ENCODE measurements around the gene THOP1. TPM values are rescaled to one million over a fixed set of nuclear protein-coding genes. Genes with fewer than 3 reads are reported as not detected.

Gene THOP1
- polyA plus RNA-seq, 4 donors: 41.4 to 62.6 (median 42.7) TPM

DNA sequence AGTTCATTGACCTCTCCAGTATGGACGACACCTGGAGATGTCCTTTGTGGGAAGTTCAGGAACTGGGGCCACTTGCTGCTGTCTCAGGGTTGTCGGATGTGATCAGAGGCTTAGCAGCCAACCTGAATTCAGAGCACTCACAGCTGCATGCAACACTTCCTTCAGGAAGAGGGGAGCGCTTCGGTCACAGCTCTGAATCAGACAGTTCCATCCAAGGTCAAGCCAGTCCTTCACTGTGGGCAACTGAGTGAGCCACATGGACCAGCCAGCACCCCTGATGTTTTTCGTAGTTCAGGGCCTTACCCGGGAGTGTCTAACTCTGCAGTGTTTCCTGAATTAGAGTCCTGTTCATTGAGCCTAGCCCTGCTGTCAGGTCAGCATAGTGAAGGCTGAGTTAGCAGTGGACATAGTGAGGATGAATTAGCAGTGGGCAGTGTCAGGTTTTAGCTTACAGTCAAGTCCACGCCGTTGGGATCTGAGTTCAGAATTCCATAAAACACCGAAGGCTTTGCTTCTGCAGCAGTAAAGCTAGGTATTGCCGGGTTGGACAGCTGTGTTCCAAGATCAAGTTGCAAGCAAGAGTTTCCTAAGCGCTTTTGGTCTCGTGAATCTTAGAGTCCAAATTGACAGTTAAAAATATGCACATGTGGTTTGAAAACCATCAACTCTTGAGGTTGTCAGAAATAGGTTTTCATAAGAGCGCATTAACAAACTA, 61.0 kb downstream of the THOP1 start:
- no peak for DNase-seq (ENCODE audit: low read depth in 4 of 4, low spot score in 3 of 4)

DNA sequence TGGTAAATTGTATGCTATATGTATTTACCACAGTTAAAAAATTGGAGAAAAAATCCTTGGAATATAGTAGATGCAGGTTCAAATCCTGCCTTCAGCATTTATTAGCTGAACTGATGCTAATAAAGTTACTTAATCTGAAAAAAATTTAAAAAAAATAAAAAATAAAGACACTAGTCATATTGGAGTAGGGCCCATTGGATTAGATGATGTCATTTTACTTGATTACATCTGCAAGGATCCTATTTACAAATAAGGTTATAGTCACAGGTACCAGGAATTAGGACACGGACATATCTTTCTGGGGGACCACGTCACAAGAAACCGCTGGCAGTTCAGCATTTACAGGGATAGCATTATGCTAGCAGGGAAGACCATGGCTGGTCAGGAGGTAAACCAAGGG, 62.2 kb downstream of the THOP1 start:
- DNase-seq (ENCODE audit: low read depth in 4 of 4, low spot score in 3 of 4): no peak

DNA sequence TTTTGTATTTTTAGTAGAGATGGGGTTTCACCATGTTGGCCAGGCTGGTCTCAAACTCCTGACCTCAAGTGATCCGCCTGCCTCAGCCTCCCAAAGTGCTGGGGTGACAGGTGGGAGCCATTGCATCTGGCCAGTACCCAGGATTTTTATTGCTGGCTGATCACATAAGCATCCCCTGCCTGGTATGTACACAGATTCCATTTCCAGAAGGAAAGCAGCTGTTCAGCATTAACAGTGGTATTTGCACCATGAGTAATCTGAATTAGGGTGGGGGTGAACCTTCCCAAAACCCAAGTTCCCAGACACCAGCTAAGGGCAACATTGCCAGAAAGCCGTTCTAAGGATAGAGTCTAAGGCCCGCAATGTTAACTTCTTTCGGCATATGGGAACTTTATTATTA, 63.3 kb downstream of the THOP1 start:
- DNase-seq (ENCODE audit: low read depth in 4 of 4, low spot score in 3 of 4): no peak

DNA sequence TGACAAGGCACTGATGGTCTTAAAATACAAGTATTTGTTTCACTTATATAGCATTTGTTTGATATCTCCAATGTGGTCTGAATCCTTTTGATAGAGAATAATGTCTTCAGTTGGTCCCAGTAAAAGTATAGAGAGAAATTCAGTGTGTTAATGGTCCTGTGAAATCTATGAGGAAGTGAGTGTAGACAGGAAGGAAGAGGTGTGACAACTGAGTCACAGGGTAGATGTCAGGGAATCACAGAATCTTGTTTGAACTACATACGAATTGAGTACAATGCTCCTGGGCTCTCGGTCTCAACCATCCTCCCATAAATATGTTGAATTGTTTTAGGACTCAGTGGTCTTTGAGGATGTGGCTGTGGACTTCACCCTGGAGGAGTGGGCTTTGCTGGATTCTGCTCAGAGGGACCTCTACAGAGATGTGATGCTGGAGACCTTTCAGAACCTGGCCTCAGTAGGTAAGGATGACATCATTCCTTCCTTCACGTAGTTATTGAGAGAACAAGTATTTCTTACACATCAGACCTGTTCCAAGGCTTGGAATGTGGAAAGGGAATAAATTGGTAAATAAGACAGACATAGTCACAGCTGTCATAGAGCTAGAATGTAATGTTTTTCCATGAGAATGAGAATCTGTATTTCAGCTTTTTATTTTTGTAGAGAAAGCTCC, 65.1 kb downstream of the THOP1 start:
- DNase-seq (ENCODE audit: low read depth in 4 of 4, low spot score in 3 of 4): no peak

DNA sequence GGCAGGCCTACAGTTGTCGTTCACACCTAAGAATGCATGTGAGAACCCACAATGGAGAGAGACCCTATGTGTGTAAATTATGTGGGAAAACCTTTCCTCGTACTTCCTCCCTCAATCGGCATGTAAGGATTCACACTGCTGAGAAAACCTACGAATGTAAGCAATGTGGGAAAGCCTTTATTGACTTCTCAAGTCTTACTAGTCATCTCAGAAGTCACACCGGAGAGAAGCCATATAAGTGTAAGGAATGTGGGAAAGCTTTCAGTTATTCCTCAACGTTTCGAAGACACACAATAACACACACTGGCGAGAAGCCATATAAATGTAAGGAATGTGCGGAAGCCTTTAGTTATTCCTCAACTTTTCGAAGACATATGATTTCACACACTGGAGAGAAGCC, 67.3 kb downstream of the THOP1 start:
- DNase-seq (ENCODE audit: low read depth in 4 of 4, low spot score in 3 of 4): no peak

DNA sequence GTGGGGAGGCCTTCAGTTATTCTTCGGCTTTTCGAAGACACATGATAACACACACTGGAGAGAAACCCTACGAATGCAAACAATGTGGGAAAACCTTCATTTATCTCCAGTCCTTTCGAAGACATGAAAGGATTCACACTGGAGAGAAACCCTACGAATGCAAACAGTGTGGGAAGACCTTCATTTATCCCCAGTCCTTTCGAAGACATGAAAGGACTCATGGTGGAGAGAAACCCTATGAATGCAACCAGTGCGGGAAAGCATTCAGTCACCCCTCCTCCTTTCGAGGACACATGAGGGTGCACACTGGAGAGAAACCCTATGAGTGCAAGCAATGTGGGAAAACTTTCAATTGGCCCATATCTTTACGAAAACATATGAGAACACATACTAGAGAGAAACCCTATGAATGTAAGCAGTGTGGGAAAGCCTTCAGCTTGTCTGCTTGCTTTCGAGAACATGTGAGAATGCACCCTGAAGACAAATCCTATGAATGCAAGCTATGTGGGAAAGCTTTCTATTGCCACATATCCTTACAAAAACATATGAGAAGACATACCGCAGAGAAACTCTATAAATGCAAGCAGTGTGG, 67.8 kb downstream of the THOP1 start:
- DNase-seq (ENCODE audit: low read depth in 4 of 4, low spot score in 3 of 4): no peak

DNA sequence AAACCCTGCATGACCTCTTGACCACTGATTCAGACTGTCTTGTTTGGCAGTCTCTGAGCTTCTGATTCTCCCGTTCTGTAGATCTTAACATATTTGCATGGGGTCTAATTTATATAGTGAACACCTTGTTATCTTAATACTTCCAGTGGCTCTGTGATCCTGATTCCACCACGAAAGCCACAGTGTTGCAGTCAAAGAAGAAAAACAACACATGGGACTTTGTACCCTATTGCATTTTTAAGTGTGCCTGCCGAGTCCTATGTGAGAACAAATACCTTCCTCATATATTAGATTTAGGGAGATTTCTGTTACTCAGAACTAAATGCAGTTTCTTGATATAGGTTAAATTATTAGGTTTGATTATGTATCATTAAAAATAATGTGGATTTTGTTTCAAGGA, 69.5 kb downstream of the THOP1 start:
- no peak for DNase-seq (ENCODE audit: low read depth in 4 of 4, low spot score in 3 of 4)

DNA sequence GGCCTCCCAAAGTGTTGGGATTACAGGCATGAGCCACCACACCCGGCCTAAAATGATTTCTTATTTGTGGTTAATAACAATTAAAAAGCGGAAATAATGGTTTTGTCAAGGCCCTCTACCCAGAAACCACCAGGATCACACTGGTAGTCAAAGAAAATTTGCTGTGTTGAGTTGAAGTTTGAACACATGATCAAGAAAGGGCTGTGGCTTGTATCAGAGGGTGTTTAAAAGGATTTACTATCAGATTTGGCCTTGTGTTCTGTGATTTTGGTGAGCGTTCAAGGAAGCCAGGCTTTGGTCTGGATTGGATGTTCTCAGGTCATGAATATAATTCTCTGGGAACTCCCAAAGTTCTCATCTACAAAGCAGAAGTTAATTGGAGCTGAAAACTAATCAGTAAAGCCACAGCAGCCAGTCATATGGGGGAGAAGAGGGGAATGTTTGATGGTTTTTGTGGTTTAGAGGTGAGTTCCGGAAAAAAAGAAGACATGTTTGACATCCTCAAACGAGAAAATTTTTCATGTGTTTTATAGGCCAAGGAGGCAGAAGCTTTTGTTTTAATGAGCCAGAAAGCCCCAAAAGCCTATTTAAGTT, 71.3 kb downstream of the THOP1 start:
- no peak for DNase-seq (ENCODE audit: low read depth in 4 of 4, low spot score in 3 of 4)

DNA sequence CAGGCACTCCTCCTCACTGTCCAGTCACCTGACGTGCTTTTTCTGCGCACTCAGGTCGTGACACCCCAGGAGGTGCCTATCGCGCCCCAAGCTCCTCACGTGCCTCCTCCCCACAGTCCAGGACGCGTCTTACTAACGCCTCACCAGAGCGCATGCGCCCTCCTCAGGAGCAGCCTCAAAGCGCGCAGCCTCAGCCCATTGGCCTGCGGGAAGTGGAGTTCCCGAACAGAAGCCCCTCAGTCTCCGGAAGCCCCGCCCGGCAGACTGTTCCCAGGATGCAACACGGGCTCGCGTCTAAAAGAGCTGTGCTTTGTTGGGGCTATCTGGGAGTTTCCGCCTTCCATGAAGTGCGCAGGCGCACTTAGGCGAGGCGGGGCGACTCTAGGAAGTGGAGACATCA, 73.6 kb downstream of the THOP1 start:
- DNase-seq (ENCODE audit: low read depth in 4 of 4, low spot score in 3 of 4): no peak

DNA sequence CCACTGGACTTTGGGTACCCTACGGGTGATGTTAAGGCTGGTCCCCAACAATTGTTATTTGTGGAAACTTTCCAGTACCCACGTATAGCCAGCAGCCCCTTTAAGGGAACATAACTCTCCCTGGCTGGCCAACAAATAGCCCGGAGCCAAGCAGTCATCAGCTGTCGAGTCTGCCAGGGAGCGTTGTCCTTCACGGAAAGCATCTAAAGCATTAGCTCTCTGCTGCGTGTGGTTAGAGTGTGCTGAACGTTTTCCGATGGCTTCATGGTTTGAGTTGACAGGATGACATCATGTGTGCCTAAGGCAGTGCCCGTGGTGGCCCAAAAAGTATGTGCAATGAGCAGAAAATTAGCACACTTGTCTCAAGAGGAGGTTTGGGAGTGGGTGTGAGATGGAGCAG, 78.5 kb downstream of the THOP1 start:
- DNase-seq (ENCODE audit: low read depth in 4 of 4, low spot score in 3 of 4): no peak

Other genes with a start within 250 kb of the THOP1 start
- 1 to 10 TPM; 5.6 to 6.8 (median 6.3) TPM for gene GNG7, start 82.8 kb upstream of the THOP1 start, polyA plus RNA-seq (ENCODE audit: insufficient read length in 4 of 4)
- 1 to 10 TPM; 2.6 to 3.6 (median 3.1) TPM for gene DIRAS1, start 64.1 kb upstream of the THOP1 start, polyA plus RNA-seq (ENCODE audit: insufficient read length in 4 of 4)
- 10 to 100 TPM; 31.9 to 37.9 (median 34.8) TPM for gene SLC39A3, start 45.5 kb upstream of the THOP1 start, polyA plus RNA-seq (ENCODE audit: insufficient read length in 4 of 4)
- gene SGTA, start 2.2 kb upstream of the THOP1 start, polyA plus RNA-seq (ENCODE audit: insufficient read length in 4 of 4): 10 to 100 TPM; 50.9 to 71.0 (median 53.3) TPM
- 10 to 100 TPM in 1 of 4 donors, 1 to 10 TPM in 3; 8.8 to 10.2 (median 9.3) TPM for gene ZNF554, start 34.4 kb downstream of the THOP1 start, polyA plus RNA-seq (ENCODE audit: insufficient read length in 4 of 4)
- 10 to 100 TPM; 12.1 to 16.4 (median 13.9) TPM for gene ZNF555, start 56.0 kb downstream of the THOP1 start, polyA plus RNA-seq (ENCODE audit: insufficient read length in 4 of 4)
- gene ZNF556, start 81.8 kb downstream of the THOP1 start, polyA plus RNA-seq (ENCODE audit: insufficient read length in 4 of 4): 1 to 10 TPM in 1 of 4 donors, under 1 TPM in 3; 0.82 to 1.4 (median 0.94) TPM
- gene ZNF57, start 115.4 kb downstream of the THOP1 start, polyA plus RNA-seq (ENCODE audit: insufficient read length in 4 of 4): 1 to 10 TPM; 6.3 to 10.0 (median 7.7) TPM
- 1 to 10 TPM; 6.8 to 8.7 (median 7.9) TPM for gene ZNF77, start 159.5 kb downstream of the THOP1 start, polyA plus RNA-seq (ENCODE audit: insufficient read length in 4 of 4)
- 10 to 100 TPM in 1 of 4 donors, 1 to 10 TPM in 3; 7.3 to 11.0 (median 8.0) TPM for gene TLE6, start 192.1 kb downstream of the THOP1 start, polyA plus RNA-seq (ENCODE audit: insufficient read length in 4 of 4)
- 10 to 100 TPM; 35.5 to 44.0 (median 39.0) TPM for gene TLE2, start 243.8 kb downstream of the THOP1 start, polyA plus RNA-seq (ENCODE audit: insufficient read length in 4 of 4)

Data from right renal pelvis (tissue), 4 donors.